Measurements from ENCODE around the gene ARMC9. TPM values are rescaled to one million over a fixed set of nuclear protein-coding genes. Genes with fewer than 3 reads are reported as not detected.

Gene ARMC9
- total RNA-seq, 1 donor from 2014 or later = 19.3 TPM

DNA sequence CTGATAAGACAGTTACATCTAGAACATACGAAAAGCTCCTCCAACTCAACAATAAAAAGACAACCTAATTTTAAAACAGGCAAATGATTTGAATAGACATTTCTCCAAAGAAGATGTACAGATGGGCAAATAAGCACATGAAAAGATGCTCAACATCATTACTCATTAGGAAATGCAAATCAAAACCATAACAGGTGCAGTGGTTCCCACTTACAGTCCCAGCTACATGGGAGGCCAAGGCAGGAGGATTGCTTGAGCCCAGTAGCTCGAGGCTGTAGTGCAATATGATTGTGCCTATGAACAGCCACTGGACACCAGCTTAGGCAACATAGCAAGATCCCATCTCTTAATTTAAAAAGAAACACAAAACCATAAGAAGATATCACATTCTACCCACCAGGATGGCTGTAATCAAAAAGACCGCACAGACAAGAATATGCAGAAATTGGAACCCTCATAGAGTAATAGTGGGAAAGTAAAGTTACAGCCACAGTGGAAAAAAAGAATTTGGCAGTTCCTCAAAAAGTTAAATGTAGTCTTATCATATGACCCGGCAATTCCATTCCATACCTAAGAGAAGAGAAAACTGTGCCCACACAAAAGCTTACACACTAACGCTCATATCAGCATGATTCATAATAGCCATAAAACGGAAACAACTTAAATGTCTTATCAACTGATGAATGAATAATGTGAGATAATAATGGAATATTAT, 30.5 kb upstream of the ARMC9 start:
- Mint-ChIP-seq H3K9me3 (ENCODE audit: unreplicated experiment) (no peaks in the 10 kb centered on the region), H3K27me3 (ENCODE audit: unreplicated experiment) (no peaks in the 10 kb centered on the region), H3K27ac (ENCODE audit: unreplicated experiment) (no peak overlapping the region), H3K4me3 (ENCODE audit: unreplicated experiment) (no peak overlapping the region), H3K4me1 (ENCODE audit: low read depth, unreplicated experiment) (no peaks in the 10 kb centered on the region), H3K36me3 (ENCODE audit: unreplicated experiment) (no peaks in the 10 kb centered on the region)
- DNase-seq = no peak
- TF ChIP-seq, protein P1, sequence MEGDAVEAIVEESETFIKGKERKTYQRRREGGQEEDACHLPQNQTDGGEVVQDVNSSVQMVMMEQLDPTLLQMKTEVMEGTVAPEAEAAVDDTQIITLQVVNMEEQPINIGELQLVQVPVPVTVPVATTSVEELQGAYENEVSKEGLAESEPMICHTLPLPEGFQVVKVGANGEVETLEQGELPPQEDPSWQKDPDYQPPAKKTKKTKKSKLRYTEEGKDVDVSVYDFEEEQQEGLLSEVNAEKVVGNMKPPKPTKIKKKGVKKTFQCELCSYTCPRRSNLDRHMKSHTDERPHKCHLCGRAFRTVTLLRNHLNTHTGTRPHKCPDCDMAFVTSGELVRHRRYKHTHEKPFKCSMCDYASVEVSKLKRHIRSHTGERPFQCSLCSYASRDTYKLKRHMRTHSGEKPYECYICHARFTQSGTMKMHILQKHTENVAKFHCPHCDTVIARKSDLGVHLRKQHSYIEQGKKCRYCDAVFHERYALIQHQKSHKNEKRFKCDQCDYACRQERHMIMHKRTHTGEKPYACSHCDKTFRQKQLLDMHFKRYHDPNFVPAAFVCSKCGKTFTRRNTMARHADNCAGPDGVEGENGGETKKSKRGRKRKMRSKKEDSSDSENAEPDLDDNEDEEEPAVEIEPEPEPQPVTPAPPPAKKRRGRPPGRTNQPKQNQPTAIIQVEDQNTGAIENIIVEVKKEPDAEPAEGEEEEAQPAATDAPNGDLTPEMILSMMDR (IDR thresholded peaks at IDR 0.05; ENCODE audit: partially characterized antibody, unreplicated experiment) = no peak

DNA sequence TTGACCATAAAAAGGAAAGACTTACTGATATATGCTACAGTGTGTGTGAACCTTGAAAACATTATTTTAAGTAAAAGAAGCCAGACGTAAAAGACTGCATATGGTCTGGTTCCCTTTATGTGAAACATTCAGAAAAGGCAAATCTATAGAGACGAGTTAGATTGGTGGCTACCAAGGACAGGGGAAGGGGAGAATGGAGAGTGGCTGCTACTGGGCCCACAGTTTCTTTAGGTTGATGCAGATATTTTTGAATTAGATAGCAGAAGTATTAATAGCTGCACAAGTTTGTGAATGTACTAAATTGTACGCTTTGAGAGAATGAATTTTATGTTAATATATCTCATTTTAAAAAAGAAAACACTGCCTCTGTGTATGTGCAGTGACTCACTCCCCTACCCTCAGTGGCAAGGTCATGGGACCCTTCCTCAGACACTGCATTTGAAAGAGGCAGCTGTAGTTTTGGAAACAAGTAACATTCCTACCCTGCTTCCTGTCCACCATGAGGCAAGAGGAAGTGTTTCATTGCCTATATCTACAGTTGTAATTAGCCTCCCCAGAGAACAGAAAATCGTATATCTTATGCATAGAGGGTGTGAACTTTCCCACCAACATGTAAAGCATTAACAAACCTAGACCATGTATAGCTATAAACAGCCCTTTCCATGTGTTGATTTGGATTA, 29.8 kb upstream of the ARMC9 start:
- H3K9me3 Mint-ChIP-seq (ENCODE audit: unreplicated experiment) = no peaks in the 10 kb centered on the region
- no peak overlapping the region for H3K27ac Mint-ChIP-seq (ENCODE audit: unreplicated experiment)
- no peaks in the 10 kb centered on the region for H3K36me3 Mint-ChIP-seq (ENCODE audit: unreplicated experiment)
- TF ChIP-seq, protein P1 (IDR thresholded peaks at IDR 0.05; ENCODE audit: partially characterized antibody, unreplicated experiment) = no peak
- H3K4me1 Mint-ChIP-seq (ENCODE audit: low read depth, unreplicated experiment) = no peaks in the 10 kb centered on the region
- H3K27me3 Mint-ChIP-seq (ENCODE audit: unreplicated experiment) = no peaks in the 10 kb centered on the region
- no peak overlapping the region for H3K4me3 Mint-ChIP-seq (ENCODE audit: unreplicated experiment)
- no peak for DNase-seq

DNA sequence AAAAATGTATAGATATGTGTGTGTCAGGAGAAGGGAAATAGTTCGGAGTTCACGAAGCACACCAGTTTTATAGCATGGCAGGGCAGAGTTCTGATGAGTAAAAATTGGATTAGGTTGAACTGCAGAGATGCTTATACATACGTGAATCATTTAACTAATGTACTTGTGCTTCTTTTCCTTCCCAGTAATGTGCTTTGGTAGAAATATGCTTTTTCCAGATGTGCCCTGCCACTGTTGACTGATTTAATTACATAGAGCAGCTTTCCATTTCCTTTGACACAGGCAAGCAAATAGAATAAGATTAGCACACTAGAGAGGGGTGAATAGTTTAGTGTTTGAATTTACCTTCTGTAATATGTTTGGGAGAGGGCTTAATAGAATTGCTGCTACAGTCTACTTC, 28.9 kb upstream of the ARMC9 start:
- DNase-seq = no peak
- no peaks in the 10 kb centered on the region for H3K27me3 Mint-ChIP-seq (ENCODE audit: unreplicated experiment)
- H3K4me1 Mint-ChIP-seq (ENCODE audit: low read depth, unreplicated experiment) = no peaks in the 10 kb centered on the region
- H3K27ac Mint-ChIP-seq (ENCODE audit: unreplicated experiment) = no peak overlapping the region
- H3K4me3 Mint-ChIP-seq (ENCODE audit: unreplicated experiment) = no peak overlapping the region
- TF ChIP-seq, protein P1 (IDR thresholded peaks at IDR 0.05; ENCODE audit: partially characterized antibody, unreplicated experiment) = no peak
- H3K9me3 Mint-ChIP-seq (ENCODE audit: unreplicated experiment) = no peaks in the 10 kb centered on the region
- H3K36me3 Mint-ChIP-seq (ENCODE audit: unreplicated experiment) = no peaks in the 10 kb centered on the region

DNA sequence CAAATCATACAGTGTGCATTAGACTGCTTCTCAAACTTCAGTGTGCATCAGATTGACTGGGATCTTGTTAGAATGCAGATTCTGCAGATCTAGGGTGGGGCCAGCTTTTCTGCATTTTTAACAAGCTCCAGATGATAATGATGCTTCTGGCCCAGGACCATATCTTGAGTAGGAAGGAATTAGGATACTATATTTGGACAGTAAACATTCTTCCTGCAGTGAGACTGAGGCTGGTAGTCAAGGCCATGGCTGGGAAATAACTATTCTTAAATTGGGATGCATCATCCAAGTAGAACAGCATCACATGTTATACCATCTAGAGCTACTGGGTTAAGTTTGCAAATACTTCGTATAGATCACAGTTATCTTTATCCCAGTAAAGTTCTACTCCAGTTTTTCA, 28.4 kb upstream of the ARMC9 start:
- no peak for DNase-seq
- TF ChIP-seq, protein P1 (IDR thresholded peaks at IDR 0.05; ENCODE audit: partially characterized antibody, unreplicated experiment) = no peak
- Mint-ChIP-seq H3K27ac (ENCODE audit: unreplicated experiment) (no peak overlapping the region), H3K4me3 (ENCODE audit: unreplicated experiment) (no peak overlapping the region), H3K4me1 (ENCODE audit: low read depth, unreplicated experiment) (no peaks in the 10 kb centered on the region), H3K27me3 (ENCODE audit: unreplicated experiment) (no peaks in the 10 kb centered on the region), H3K9me3 (ENCODE audit: unreplicated experiment) (no peaks in the 10 kb centered on the region), H3K36me3 (ENCODE audit: unreplicated experiment) (no peaks in the 10 kb centered on the region)

DNA sequence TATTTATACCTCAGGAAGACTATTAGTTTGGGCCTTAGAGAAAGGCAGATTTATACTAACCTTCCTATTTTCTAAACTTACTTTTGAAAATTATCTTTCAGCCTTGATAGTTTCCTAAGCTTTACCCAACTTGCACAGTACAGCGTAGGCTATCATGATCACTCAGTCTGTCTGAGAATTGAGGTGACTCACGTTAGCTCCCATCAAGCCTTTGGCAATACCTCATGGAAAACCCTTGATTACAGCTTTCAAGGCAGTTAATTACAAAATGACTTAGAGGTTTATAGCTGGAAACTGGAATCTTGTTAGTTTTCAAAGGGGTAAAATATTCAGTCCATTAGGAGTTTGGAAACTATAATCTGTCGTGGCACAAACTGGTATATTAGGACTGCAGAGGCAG, 26.4 kb upstream of the ARMC9 start:
- TF ChIP-seq, protein P1 (IDR thresholded peaks at IDR 0.05; ENCODE audit: partially characterized antibody, unreplicated experiment) = no peak
- no peaks in the 10 kb centered on the region for H3K36me3 Mint-ChIP-seq (ENCODE audit: unreplicated experiment)
- peaks cover 4% of the 10 kb centered on the region for H3K9me3 Mint-ChIP-seq (ENCODE audit: unreplicated experiment)
- H3K4me3 Mint-ChIP-seq (ENCODE audit: unreplicated experiment) = no peak overlapping the region
- H3K27me3 Mint-ChIP-seq (ENCODE audit: unreplicated experiment) = peaks cover 2% of the 10 kb centered on the region
- no peak overlapping the region for H3K27ac Mint-ChIP-seq (ENCODE audit: unreplicated experiment)
- no peak for DNase-seq
- H3K4me1 Mint-ChIP-seq (ENCODE audit: low read depth, unreplicated experiment) = no peaks in the 10 kb centered on the region
